ENCODE results near the gene OLFM4. TPM values are rescaled to one million over a fixed set of nuclear protein-coding genes. Genes with fewer than 3 reads are reported as not detected.

The OLFM4 gene, protein sequence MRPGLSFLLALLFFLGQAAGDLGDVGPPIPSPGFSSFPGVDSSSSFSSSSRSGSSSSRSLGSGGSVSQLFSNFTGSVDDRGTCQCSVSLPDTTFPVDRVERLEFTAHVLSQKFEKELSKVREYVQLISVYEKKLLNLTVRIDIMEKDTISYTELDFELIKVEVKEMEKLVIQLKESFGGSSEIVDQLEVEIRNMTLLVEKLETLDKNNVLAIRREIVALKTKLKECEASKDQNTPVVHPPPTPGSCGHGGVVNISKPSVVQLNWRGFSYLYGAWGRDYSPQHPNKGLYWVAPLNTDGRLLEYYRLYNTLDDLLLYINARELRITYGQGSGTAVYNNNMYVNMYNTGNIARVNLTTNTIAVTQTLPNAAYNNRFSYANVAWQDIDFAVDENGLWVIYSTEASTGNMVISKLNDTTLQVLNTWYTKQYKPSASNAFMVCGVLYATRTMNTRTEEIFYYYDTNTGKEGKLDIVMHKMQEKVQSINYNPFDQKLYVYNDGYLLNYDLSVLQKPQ
- total RNA-seq (1 to 10 TPM in 1 of 2 donors, under 1 TPM in 1; 0.39 to 1.3 TPM), polyA plus RNA-seq (10 to 100 TPM in 1 of 2 donors, 1 to 10 TPM in 1; 1.8 to 38.8 TPM)
- long read RNA-seq, donor 1, partial matches to known transcripts, result 1 of 1 reads
- long read RNA-seq, donor 1, other reads (novel, unspliced or antisense), result 0 of 1 reads
- long read RNA-seq, donor 2, partial matches to known transcripts, result 1 of 1 reads
- long read RNA-seq, donor 2, other reads (novel, unspliced or antisense), result 0 of 1 reads

DNA sequence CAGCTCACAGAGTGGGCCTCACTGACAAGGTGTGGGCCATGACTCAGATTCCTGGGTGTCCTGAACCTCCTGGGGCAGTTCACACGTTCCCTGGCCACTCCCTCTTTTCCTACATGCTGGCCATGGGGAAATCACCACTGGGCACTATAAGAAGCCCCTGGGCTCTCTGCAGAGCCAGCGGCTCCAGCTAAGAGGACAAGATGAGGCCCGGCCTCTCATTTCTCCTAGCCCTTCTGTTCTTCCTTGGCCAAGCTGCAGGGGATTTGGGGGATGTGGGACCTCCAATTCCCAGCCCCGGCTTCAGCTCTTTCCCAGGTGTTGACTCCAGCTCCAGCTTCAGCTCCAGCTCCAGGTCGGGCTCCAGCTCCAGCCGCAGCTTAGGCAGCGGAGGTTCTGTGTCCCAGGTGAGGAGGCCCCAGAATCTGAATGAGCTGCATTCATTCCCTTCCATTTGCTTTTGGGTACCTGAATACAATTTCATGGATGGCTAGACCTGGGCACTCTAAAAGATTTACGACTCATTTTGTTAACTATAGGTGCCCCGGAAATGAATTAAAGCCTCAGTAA lies at the start of gene OLFM4:
OLFM4 (plus strand) TSS at position 177 of the 567 bp plus-strand sequence; CDS start at position 201, 24 bp downstream.
- ATAC-seq (ENCODE audit: low FRiP score) (no peak), DNase-seq (no peak)
- H3K4me1 ChIP-seq (ENCODE audit: control insufficient read depth in 1 of 2, insufficient read depth in 2 of 2, low read length in 2 of 2), result no peaks in the 10 kb centered on the region
- no peak within 1 kb of the TSS for H3K27ac ChIP-seq (ENCODE audit: low read depth in 1 of 2, low read length in 2 of 2)
- intact Hi-C loops (cut with DNase I), result no loop called here
- no peaks in the 10 kb centered on the region for H3K36me3 ChIP-seq (ENCODE audit: control insufficient read depth in 1 of 2, insufficient read depth in 2 of 2, low read length in 1 of 2)
- WGBS, 2 donors, result 93 to 94% methylated on average over 9 of the region's 9 CpGs
- H3K9me3 ChIP-seq (ENCODE audit: control insufficient read depth, low read length), result peaks cover 1% of the 10 kb centered on the region
- H3K4me3 ChIP-seq (ENCODE audit: low read length in 2 of 2), result no peak within 1 kb of the TSS
- no peaks in the 10 kb centered on the region for H3K27me3 ChIP-seq (ENCODE audit: control insufficient read depth in 1 of 2, insufficient read depth in 2 of 2, low read length in 1 of 2)

DNA sequence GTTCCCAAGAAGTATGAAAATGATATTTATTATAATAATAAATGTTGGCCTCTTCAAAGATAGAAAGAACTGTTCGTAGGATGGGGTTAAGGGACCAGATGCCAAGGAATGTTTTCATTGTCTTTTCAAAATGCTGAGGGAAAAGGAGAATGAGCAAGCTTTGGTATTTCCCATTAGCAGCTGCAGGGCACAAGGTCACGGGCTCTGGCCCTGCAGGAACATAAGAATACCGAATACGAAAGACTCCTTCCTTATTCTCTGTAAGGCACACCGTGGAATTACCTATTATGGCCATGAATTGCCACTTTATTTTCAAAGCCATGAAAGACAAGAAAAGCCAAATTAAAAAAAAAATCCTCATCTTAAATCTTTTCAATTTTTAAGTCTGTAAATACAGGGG lies 49.6 kb upstream of the OLFM4 start:
- no peak overlapping the region for H3K27ac ChIP-seq (ENCODE audit: low read depth in 1 of 2, low read length in 2 of 2)
- ATAC-seq (ENCODE audit: low FRiP score) (no peak), DNase-seq (no peak)
- H3K9me3 ChIP-seq (ENCODE audit: control insufficient read depth, low read length), result peaks cover 2% of the 10 kb centered on the region
- no peaks in the 10 kb centered on the region for H3K4me1 ChIP-seq (ENCODE audit: control insufficient read depth in 1 of 2, insufficient read depth in 2 of 2, low read length in 2 of 2)
- H3K36me3 ChIP-seq (ENCODE audit: control insufficient read depth in 1 of 2, insufficient read depth in 2 of 2, low read length in 1 of 2), result no peaks in the 10 kb centered on the region
- H3K27me3 ChIP-seq (ENCODE audit: control insufficient read depth in 1 of 2, insufficient read depth in 2 of 2, low read length in 1 of 2), result no peaks in the 10 kb centered on the region
- 71 to 84% methylated on average over 5 of the region's 5 CpGs for WGBS, 2 donors
- no peak overlapping the region for H3K4me3 ChIP-seq (ENCODE audit: low read length in 2 of 2)
- intact Hi-C loops (cut with DNase I), result no loop called here

DNA sequence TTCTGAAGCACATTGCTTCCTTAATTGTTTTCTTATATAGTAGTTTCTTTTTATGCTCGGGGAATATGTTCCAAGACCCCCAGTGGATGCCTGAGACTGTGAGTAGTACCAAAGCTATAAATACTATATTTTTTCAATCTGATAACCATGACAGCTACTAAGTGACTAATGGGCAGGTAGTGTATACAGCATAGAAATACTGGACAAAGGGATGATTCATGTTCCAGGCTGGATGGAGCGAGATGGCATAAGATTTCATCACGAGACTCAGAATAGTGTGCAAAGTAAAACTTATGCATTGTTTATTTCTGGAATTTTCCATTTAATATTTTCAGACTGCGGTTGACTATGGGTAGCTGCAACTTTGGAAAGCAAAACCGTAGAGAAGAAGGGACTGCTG lies 47.9 kb upstream of the OLFM4 start:
- H3K4me3 ChIP-seq (ENCODE audit: low read length in 2 of 2), result no peak overlapping the region
- H3K27me3 ChIP-seq (ENCODE audit: control insufficient read depth in 1 of 2, insufficient read depth in 2 of 2, low read length in 1 of 2), result no peaks in the 10 kb centered on the region
- no peaks in the 10 kb centered on the region for H3K9me3 ChIP-seq (ENCODE audit: control insufficient read depth, low read length)
- no peaks in the 10 kb centered on the region for H3K36me3 ChIP-seq (ENCODE audit: control insufficient read depth in 1 of 2, insufficient read depth in 2 of 2, low read length in 1 of 2)
- DNase-seq (no peak), ATAC-seq (ENCODE audit: low FRiP score) (no peak)
- intact Hi-C loops (cut with DNase I), result no loop called here
- WGBS, 2 donors, result 50 to 66% methylated on average over 5 of the region's 5 CpGs
- H3K27ac ChIP-seq (ENCODE audit: low read depth in 1 of 2, low read length in 2 of 2), result no peak overlapping the region
- H3K4me1 ChIP-seq (ENCODE audit: control insufficient read depth in 1 of 2, insufficient read depth in 2 of 2, low read length in 2 of 2), result no peaks in the 10 kb centered on the region

DNA sequence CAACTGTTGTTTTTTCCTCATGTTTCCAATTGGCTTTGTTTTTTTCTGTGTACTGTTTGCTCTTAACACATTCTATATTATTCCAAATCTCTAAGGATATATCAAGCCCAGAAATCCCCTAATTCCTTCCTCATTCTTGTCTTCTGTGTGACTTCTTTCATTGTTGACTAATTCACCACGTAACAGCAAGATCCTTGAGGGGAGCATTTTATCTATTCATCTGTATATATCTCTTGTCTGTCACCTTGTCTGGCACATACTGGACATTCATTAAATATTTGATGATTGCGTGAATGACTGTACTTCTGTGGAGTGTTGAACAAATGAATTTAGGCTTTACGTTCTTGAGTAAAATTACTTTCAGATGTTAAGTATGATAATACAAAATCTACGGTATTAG lies 44.8 kb upstream of the OLFM4 start:
- H3K27ac ChIP-seq (ENCODE audit: low read depth in 1 of 2, low read length in 2 of 2), result no peak overlapping the region
- DNase-seq (no peak), ATAC-seq (ENCODE audit: low FRiP score) (no peak)
- intact Hi-C loops (cut with DNase I), result no loop called here
- no peak overlapping the region for H3K4me3 ChIP-seq (ENCODE audit: low read length in 2 of 2)
- H3K9me3 ChIP-seq (ENCODE audit: control insufficient read depth, low read length), result no peaks in the 10 kb centered on the region
- 87 to 90% methylated on average over 4 of the region's 4 CpGs for WGBS, 2 donors
- no peaks in the 10 kb centered on the region for H3K27me3 ChIP-seq (ENCODE audit: control insufficient read depth in 1 of 2, insufficient read depth in 2 of 2, low read length in 1 of 2)
- no peaks in the 10 kb centered on the region for H3K36me3 ChIP-seq (ENCODE audit: control insufficient read depth in 1 of 2, insufficient read depth in 2 of 2, low read length in 1 of 2)
- H3K4me1 ChIP-seq (ENCODE audit: control insufficient read depth in 1 of 2, insufficient read depth in 2 of 2, low read length in 2 of 2), result no peaks in the 10 kb centered on the region

DNA sequence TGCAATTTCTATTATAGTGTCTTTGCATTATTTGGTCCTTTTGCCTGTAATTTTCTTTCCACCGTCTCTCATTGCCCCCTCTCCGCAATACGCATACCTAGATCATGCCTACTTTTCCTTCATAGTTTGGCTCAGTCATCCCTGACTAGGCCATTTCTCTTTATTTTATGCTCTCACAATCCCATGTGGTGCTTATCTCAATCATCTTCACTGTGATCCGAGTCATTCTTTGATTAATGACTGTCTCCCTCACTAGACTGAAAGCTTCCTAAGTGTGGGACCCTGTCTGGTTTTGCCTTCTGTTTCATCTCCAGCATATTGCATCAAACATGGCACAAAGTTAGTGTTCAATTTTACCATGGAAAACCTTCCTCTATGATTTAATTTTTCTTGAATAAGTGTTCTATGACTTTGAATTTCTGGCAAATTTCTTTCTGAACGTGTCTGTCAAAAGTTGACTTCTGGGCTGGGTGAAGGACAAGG lies 43.7 kb upstream of the OLFM4 start:
- Histone ChIP-seq H3K4me1 (ENCODE audit: control insufficient read depth in 1 of 2, insufficient read depth in 2 of 2, low read length in 2 of 2) (no peaks in the 10 kb centered on the region), H3K27ac (ENCODE audit: low read depth in 1 of 2, low read length in 2 of 2) (no peak overlapping the region), H3K9me3 (ENCODE audit: control insufficient read depth, low read length) (no peaks in the 10 kb centered on the region), H3K27me3 (ENCODE audit: control insufficient read depth in 1 of 2, insufficient read depth in 2 of 2, low read length in 1 of 2) (no peaks in the 10 kb centered on the region), H3K4me3 (ENCODE audit: low read length in 2 of 2) (no peak overlapping the region), H3K36me3 (ENCODE audit: control insufficient read depth in 1 of 2, insufficient read depth in 2 of 2, low read length in 1 of 2) (no peaks in the 10 kb centered on the region)
- no peak for DNase-seq
- intact Hi-C loops (cut with DNase I), result no loop called here
- WGBS, 2 donors, result 72 to 78% methylated on average over 5 of the region's 5 CpGs
- ATAC-seq (ENCODE audit: low FRiP score), result no peak

DNA sequence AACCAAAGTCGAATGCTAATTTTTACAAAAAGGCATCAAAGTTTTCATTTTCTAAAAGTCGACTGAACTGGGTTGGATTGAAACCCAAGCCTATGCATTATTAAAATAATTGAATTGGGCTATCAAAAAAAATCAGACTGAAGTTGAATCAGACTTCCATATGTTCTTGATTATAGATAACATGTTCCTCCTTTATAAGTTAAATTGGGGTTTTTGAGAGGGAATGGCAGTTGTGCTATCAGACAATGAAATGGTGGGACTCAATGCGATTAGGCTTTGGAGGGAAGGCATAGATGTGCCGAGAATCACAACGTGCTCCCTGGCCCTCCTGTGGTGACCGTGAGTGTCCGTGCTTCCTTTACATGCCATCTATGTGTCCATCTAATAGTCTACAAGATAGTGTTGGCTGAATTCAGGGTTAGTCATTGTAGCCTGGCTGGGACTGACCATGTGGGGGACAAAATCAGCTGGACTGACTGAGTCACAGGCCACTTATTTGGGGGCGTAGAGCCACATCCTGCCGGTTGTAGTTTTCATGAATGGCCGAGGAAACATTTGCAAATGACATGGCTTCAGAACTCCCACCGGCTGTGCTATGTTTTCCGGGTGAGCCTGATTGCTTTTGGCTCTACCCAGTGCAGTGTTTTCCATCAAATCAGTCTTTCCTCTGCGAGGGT lies 37.1 kb upstream of the OLFM4 start:
- Histone ChIP-seq H3K36me3 (ENCODE audit: control insufficient read depth in 1 of 2, insufficient read depth in 2 of 2, low read length in 1 of 2) (no peaks in the 10 kb centered on the region), H3K4me3 (ENCODE audit: low read length in 2 of 2) (no peak overlapping the region), H3K9me3 (ENCODE audit: control insufficient read depth, low read length) (no peaks in the 10 kb centered on the region), H3K27ac (ENCODE audit: low read depth in 1 of 2, low read length in 2 of 2) (no peak overlapping the region), H3K27me3 (ENCODE audit: control insufficient read depth in 1 of 2, insufficient read depth in 2 of 2, low read length in 1 of 2) (no peaks in the 10 kb centered on the region), H3K4me1 (ENCODE audit: control insufficient read depth in 1 of 2, insufficient read depth in 2 of 2, low read length in 2 of 2) (no peaks in the 10 kb centered on the region)
- DNase-seq (no peak), ATAC-seq (ENCODE audit: low FRiP score) (no peak)
- WGBS, 2 donors, result 85 to 89% methylated on average over 13 of the region's 13 CpGs
- intact Hi-C loops (cut with DNase I), result no loop called here

DNA sequence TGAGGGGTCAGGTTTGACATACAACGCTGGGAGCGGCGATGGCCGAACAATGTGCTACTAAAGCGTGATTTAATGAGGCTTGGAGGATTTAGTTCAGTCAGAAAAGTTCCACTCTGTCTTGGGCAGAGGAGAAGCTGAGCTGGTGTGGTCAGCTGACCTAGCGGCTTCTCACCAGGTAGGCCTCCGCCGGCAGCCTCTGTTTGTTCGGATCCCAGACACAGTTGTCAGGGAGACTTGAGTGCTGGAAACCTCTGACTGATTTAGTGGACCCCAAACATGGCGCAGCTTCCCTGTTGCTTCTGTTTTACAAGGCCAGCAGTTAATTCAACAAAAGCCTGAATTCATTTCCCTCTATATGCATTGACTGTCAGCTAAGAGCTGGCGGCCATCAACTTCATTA lies 36.5 kb upstream of the OLFM4 start:
- ATAC-seq (ENCODE audit: low FRiP score) (no peak), DNase-seq (no peak)
- Histone ChIP-seq H3K9me3 (ENCODE audit: control insufficient read depth, low read length) (no peaks in the 10 kb centered on the region), H3K36me3 (ENCODE audit: control insufficient read depth in 1 of 2, insufficient read depth in 2 of 2, low read length in 1 of 2) (no peaks in the 10 kb centered on the region), H3K4me1 (ENCODE audit: control insufficient read depth in 1 of 2, insufficient read depth in 2 of 2, low read length in 2 of 2) (no peaks in the 10 kb centered on the region), H3K4me3 (ENCODE audit: low read length in 2 of 2) (no peak overlapping the region), H3K27ac (ENCODE audit: low read depth in 1 of 2, low read length in 2 of 2) (no peak overlapping the region), H3K27me3 (ENCODE audit: control insufficient read depth in 1 of 2, insufficient read depth in 2 of 2, low read length in 1 of 2) (no peaks in the 10 kb centered on the region)
- 96% methylated on average over 11 of the region's 11 CpGs for whole genome bisulfite sequencing, 2 donors
- intact Hi-C loops (cut with DNase I), result no loop called here

DNA sequence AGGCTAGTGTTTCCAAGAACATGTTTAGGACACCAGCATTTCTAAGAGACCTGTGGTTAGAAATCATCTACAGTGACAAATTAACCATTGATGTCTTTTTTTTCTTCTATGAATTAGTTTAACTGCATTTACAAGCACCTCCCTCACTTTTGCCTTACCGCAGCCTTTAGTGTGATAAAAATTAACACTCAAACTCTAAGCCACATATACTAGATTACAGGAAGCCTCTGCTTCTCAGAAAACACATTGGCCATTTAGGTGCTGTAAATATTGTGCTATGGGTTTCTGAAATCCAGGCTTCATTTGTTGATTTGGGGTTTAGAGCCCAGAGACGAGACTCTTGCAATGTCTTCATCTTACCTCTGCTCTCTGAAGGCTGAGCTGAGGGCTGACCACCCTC lies 34.6 kb upstream of the OLFM4 start:
- Histone ChIP-seq H3K4me3 (ENCODE audit: low read length in 2 of 2) (no peak overlapping the region), H3K27me3 (ENCODE audit: control insufficient read depth in 1 of 2, insufficient read depth in 2 of 2, low read length in 1 of 2) (no peaks in the 10 kb centered on the region), H3K9me3 (ENCODE audit: control insufficient read depth, low read length) (no peaks in the 10 kb centered on the region), H3K27ac (ENCODE audit: low read depth in 1 of 2, low read length in 2 of 2) (no peak overlapping the region), H3K4me1 (ENCODE audit: control insufficient read depth in 1 of 2, insufficient read depth in 2 of 2, low read length in 2 of 2) (no peaks in the 10 kb centered on the region), H3K36me3 (ENCODE audit: control insufficient read depth in 1 of 2, insufficient read depth in 2 of 2, low read length in 1 of 2) (no peaks in the 10 kb centered on the region)
- DNase-seq, result no peak
- no peak for ATAC-seq (ENCODE audit: low FRiP score)
- intact Hi-C loops (cut with DNase I), result no loop called here
- WGBS, 2 donors, result 84 to 87% methylated on average over 2 of the region's 2 CpGs
